Gastroesophageal sphincter (tissue), 4 donors: ENCODE results near the gene NOL6. TPM values are rescaled to one million over a fixed set of nuclear protein-coding genes. Genes with fewer than 3 reads are reported as not detected.

ENCODE experiments used
- ATAC-seq: fragments of 150-250 bp; one replicate; pipeline ENCODE4 v1.9.1; 2016; ENCODE audit warnings: mild to moderate bottlenecking, moderate library complexity
- H3K27ac ChIP-seq, 4 donors: fragments of 200-600 bp; sonication (generic) in 3 of 4; 1 replicate in 3 of 4; 2 replicates in 1 of 4; pipeline ENCODE4 v1.5.1; 2016 to 2019
- H3K27me3 ChIP-seq: fragments of 200-600 bp; sonication (generic); one replicate; pipeline ENCODE4 v1.5.1; 2019
- H3K36me3 ChIP-seq, 2 donors: fragments of 200-600 bp; sonication (generic); one replicate each; pipeline ENCODE4 v1.5.1; 2019; ENCODE audit warnings: control low read depth in 1 of 2
- H3K4me1 ChIP-seq, 3 donors: fragments of 200-600 bp; sonication (generic); 1 replicate in 2 of 3; 2 replicates in 1 of 3; pipeline ENCODE4 v1.5.1; 2016 to 2019; ENCODE audit warnings: control low read depth in 2 of 3
- H3K4me3 ChIP-seq, 2 donors: fragments of 200-600 bp; sonication (generic); one replicate each; pipeline ENCODE4 v1.5.1; 2019; ENCODE audit warnings: mild to moderate bottlenecking in 1 of 2, moderate library complexity in 1 of 2
- H3K9me3 ChIP-seq, 3 donors: fragments of 200-600 bp; sonication (generic); one replicate each; pipeline ENCODE4 v1.5.1; 2017 to 2019; ENCODE audit warnings: control low read depth in 2 of 3
- EP300 ChIP-seq: sonication (generic); formaldehyde crosslinking; IDR thresholded peaks from one replicate; pipeline ENCODE4 v1.6.1; 2017; ENCODE audit warnings: antibody characterized with exemption, mild to moderate bottlenecking
- POLR2A ChIP-seq, 2 donors: fragments of 450-650 bp; IDR thresholded peaks; one replicate each; pipeline ENCODE4 v1.6.1; 2017; ENCODE audit warnings: antibody characterized with exemption in 2 of 2, mild to moderate bottlenecking in 2 of 2, moderate library complexity in 1 of 2
- POLR2AphosphoS5 ChIP-seq: sonication (generic); formaldehyde crosslinking; IDR thresholded peaks from one replicate; pipeline ENCODE4 v1.6.1; 2017; ENCODE audit warnings: antibody characterized with exemption
- WGBS, 2 donors: methylation state at CpG; one replicate each; pipeline ENCODE4 v1.1.5; 2018; ENCODE audit warnings: low coverage in 1 of 2; 5-methylcytosine and 5-hydroxymethylcytosine counted together
- total RNA-seq, 4 donors: library from RNA; depleted of rRNA; stranded (reverse); fragments of >200 nt; gene quantifications; one replicate each; pipeline ENCODE4 v1.1.0, GENCODE V29; 2016
- TF ChIP-seq, protein P1 (sequence below), 4 experiments: fragments of 200-600 bp in 2 of 4; fragments of 450-650 bp in 2 of 4; sonication (generic) in 1 of 4; IDR thresholded peaks; one replicate each; pipeline ENCODE4 v1.5.1; 2017 to 2019; ENCODE audit warnings: antibody characterized with exemption in 4 of 4, mild to moderate bottlenecking in 2 of 4, moderate library complexity in 2 of 4

The NOL6 gene
- total RNA-seq, 4 donors from 2014 or later = 9.0 to 21.4 (median 16.1) TPM

DNA sequence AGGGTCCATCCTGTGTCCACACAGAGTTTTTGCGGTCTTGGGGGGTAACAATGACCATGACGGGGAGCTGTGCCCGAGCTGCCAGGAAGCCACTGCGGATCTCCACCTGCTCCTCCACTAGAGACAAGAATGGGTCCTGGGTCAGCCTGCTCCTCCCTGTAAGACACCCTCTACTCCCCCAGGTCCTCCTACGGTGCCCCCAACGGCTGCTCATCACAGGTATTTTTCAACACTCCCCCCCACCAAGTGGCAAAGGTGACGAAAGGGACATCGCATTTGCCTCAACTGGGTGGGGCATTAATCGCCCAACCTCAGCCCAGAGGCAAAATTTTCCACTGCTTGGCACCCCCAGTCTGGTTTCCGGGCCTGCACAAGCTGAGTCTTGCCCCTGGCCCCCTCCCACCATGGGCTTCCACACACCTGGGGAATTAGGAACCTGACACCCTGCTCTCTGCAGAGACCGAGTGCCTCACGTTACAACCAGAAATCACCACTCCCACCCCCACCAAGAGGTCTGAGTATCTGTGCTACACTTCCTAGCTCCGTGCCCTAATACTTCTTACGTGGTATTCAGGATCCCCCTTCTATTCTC lies 9.6 kb downstream of the NOL6 start:
- Histone ChIP-seq H3K36me3 (peaks cover 0 to 86% of the 10 kb centered on the region in 2 donors), H3K27me3 (no peaks in the 10 kb centered on the region), H3K4me1 (no peaks in the 10 kb centered on the region), H3K4me3 (no peak overlapping the region), H3K27ac (no peak overlapping the region), H3K9me3 (no peaks in the 10 kb centered on the region)
- 84 to 91% methylated on average over 4 of the region's 14 CpGs for WGBS, 2 donors
- no peak for ATAC-seq
- TF ChIP-seq POLR2AphosphoS5 (no peak), POLR2A (IDR thresholded peaks at IDR 0.05) (no peak)
- TF ChIP-seq, protein P1, sequence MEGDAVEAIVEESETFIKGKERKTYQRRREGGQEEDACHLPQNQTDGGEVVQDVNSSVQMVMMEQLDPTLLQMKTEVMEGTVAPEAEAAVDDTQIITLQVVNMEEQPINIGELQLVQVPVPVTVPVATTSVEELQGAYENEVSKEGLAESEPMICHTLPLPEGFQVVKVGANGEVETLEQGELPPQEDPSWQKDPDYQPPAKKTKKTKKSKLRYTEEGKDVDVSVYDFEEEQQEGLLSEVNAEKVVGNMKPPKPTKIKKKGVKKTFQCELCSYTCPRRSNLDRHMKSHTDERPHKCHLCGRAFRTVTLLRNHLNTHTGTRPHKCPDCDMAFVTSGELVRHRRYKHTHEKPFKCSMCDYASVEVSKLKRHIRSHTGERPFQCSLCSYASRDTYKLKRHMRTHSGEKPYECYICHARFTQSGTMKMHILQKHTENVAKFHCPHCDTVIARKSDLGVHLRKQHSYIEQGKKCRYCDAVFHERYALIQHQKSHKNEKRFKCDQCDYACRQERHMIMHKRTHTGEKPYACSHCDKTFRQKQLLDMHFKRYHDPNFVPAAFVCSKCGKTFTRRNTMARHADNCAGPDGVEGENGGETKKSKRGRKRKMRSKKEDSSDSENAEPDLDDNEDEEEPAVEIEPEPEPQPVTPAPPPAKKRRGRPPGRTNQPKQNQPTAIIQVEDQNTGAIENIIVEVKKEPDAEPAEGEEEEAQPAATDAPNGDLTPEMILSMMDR (IDR thresholded peaks at IDR 0.05) = no peak

DNA sequence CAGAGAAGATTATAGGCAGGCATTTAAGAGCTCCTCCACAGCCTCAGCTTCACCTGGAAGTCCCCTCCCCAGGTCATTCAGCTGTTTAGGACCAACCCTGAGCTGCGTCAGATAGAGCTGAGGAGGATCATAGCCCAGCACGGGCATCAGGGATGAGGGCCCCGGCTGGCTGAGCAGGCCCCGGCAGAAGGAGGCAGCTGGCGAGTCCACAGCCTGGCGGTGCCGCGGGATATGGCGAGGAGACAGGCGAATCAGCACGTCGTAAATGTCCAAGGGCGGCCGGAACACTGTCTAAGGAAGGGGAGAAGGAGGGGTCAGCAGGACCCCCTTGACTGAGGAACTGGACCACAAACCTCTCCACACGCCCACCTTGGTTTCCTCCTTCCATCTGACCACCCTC lies 10.6 kb downstream of the NOL6 start:
- Histone ChIP-seq H3K4me3 (no peak overlapping the region), H3K36me3 (peaks cover 0 to 76% of the 10 kb centered on the region in 2 donors), H3K27me3 (no peaks in the 10 kb centered on the region), H3K27ac (no peak overlapping the region), H3K9me3 (no peaks in the 10 kb centered on the region), H3K4me1 (no peaks in the 10 kb centered on the region)
- TF ChIP-seq, protein P1 (IDR thresholded peaks at IDR 0.05) = no peak
- ATAC-seq = no peak
- 91% methylated on average over 12 of the region's 15 CpGs; no CpG with 5 or more reads in 1 of the 2 donors for WGBS, 2 donors

DNA sequence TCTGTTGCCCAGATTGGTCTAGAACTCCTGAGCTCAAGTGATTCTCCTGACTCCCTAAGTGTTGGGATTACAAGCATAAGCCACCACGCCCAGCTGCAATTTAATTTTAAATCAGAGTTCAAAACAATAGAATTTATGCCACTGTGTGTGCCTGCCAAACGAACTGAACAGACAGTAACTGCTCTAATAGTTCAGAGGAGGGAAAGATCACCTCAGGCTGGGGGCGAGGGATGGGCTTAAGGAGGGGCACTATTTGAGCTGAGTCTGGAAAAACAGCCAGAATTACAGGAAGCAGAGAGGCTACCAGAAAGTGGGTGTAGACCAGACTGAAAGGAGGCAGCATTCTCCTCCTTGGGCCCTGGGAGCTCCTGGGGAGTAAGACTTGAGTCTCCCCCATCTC lies 12.2 kb downstream of the NOL6 start:
- no peaks in the 10 kb centered on the region for H3K4me1 ChIP-seq
- H3K9me3 ChIP-seq = no peaks in the 10 kb centered on the region
- H3K27me3 ChIP-seq = no peaks in the 10 kb centered on the region
- TF ChIP-seq POLR2AphosphoS5 = no peak
- no peak for TF ChIP-seq EP300
- TF ChIP-seq, protein P1 (IDR thresholded peaks at IDR 0.05) = no peak
- TF ChIP-seq POLR2A (IDR thresholded peaks at IDR 0.05) = no peak
- peaks cover 0 to 60% of the 10 kb centered on the region in 2 donors for H3K36me3 ChIP-seq
- no peak overlapping the region for H3K27ac ChIP-seq
- 69% methylated on average over 2 of the region's 3 CpGs; no CpG with 5 or more reads in 1 of the 2 donors for WGBS, 2 donors
- H3K4me3 ChIP-seq = no peak overlapping the region
- no peak for ATAC-seq

DNA sequence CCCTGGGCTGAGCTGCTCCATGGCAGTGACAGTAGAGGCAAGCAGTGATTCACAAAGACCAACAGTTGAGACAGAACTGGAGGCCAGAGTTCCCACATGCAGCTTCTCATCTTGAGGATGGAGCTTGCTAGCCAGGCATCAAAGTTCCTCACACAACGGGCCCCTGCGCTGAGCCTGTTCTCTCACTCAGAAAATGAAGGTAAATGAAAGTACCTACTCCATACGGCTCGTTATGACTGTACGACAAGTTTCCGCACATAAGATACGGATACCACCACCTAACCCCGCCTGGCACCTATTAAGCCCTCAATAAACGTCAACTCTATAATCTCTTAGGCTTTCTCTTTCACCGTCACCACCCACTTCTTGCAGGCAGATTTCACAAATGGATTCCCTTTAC lies 12.9 kb downstream of the NOL6 start:
- TF ChIP-seq POLR2AphosphoS5 (no peak), POLR2A (IDR thresholded peaks at IDR 0.05) (no peak), EP300 (no peak)
- TF ChIP-seq, protein P1 (IDR thresholded peaks at IDR 0.05) = no peak
- no peaks in the 10 kb centered on the region for H3K4me1 ChIP-seq
- H3K9me3 ChIP-seq = no peaks in the 10 kb centered on the region
- no peak overlapping the region for H3K4me3 ChIP-seq
- H3K36me3 ChIP-seq = peaks cover 0 to 53% of the 10 kb centered on the region in 2 donors
- 83 to 94% methylated on average over 8 to 9 of the region's 10 CpGs for WGBS, 2 donors
- no peak for ATAC-seq
- H3K27ac ChIP-seq = no peak overlapping the region
- no peaks in the 10 kb centered on the region for H3K27me3 ChIP-seq

DNA sequence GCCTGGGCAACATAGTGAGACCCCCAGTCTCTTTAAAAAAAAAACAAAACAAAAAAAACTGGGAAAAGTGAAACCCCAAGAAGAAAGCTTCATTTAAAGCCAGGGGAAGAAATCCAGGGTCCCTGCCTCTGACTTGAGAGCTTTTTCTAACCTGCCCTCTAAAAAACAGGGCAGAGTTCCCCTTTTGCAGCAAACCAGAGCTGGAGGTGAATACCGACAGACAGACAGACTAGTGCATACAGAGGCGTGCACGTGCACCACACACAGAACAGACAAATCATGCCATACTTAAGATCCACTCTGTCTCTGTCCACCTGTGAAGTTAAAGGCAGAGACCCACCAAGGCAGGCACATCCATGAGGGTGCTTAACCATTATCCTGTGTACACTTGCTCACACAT lies 14.6 kb downstream of the NOL6 start:
- H3K4me1 ChIP-seq = no peaks in the 10 kb centered on the region
- H3K36me3 ChIP-seq = peaks cover 0 to 36% of the 10 kb centered on the region in 2 donors
- no peak overlapping the region for H3K4me3 ChIP-seq
- no peaks in the 10 kb centered on the region for H3K27me3 ChIP-seq
- TF ChIP-seq EP300 (no peak), POLR2AphosphoS5 (no peak), POLR2A (IDR thresholded peaks at IDR 0.05) (no peak)
- TF ChIP-seq, protein P1 (IDR thresholded peaks at IDR 0.05) = no peak
- WGBS, 2 donors = 65% methylated on average over 3 of the region's 3 CpGs; no CpG with 5 or more reads in 1 of the 2 donors
- H3K9me3 ChIP-seq = no peaks in the 10 kb centered on the region
- no peak for ATAC-seq
- no peak overlapping the region for H3K27ac ChIP-seq
